ENCODE results near the gene ADGRV1.

GRCh38 chr5:90586469-90586868 lies 27.9 kb downstream of the ADGRV1 start:
- TF ChIP-seq CTCF (IDR thresholded peaks at IDR 0.05) (no peak), POLR2A (IDR thresholded peaks at IDR 0.05) (no peak)

Measured in Peyer's patch (tissue), 4 donors.